Right kidney (tissue), 1 donor: Measurements from ENCODE around the gene PIGU.

Experiments
- DNase-seq: peaks from one replicate; pipeline ENCODE4 v3.0.0-alpha.2; 2016

The PIGU gene

GRCh38 chr20:34559311-34560140, 117.4 kb downstream of the PIGU start:
- peak; percentile 41 for DNase-seq

GRCh38 chr20:34558320-34559218, 118.3 kb downstream of the PIGU start, which contains the start of gene MAP1LC3A:
MAP1LC3A (plus strand) TSS chr20:34558718; CDS start chr20:34558869, 151 bp downstream.
- DNase-seq, result peak; percentile 91

- DNase-seq, result no peak
These were observed 119.0 kb downstream of the PIGU start for GRCh38 chr20:34557936-34558319.

GRCh38 chr20:34553366-34553867, 123.5 kb downstream of the PIGU start:
- DNase-seq, result no peak

- DNase-seq, result no peak
These were observed 124.3 kb downstream of the PIGU start for GRCh38 chr20:34552569-34552968.

- DNase-seq, result no peak
These were observed 127.0 kb downstream of the PIGU start for GRCh38 chr20:34549929-34550305.

- peak; percentile 50 for DNase-seq
These were observed 127.5 kb downstream of the PIGU start for GRCh38 chr20:34549291-34549928.

- DNase-seq, result no peak
These were observed 128.9 kb downstream of the PIGU start for GRCh38 chr20:34547844-34548613.

GRCh38 chr20:34546751-34547181, 130.1 kb downstream of the PIGU start:
- DNase-seq, result no peak

GRCh38 chr20:34544109-34544796, 132.6 kb downstream of the PIGU start:
- peak; percentile 52 for DNase-seq

- no peak for DNase-seq
These were observed 133.3 kb downstream of the PIGU start for GRCh38 chr20:34543463-34544056.

- DNase-seq, result no peak
These were observed 134.5 kb downstream of the PIGU start for GRCh38 chr20:34542439-34542838.

GRCh38 chr20:34541917-34542316, 135.0 kb downstream of the PIGU start:
- no peak for DNase-seq

GRCh38 chr20:34541264-34541901, 135.5 kb downstream of the PIGU start:
- no peak for DNase-seq

GRCh38 chr20:34540596-34541263, 136.2 kb downstream of the PIGU start:
- no peak for DNase-seq

- no peak for DNase-seq
These were observed 137.1 kb downstream of the PIGU start for GRCh38 chr20:34539756-34540155.

GRCh38 chr20:34538671-34539123, 138.2 kb downstream of the PIGU start:
- DNase-seq, result no peak

- DNase-seq, result no peak
These were observed 139.2 kb downstream of the PIGU start for GRCh38 chr20:34537651-34538050.

GRCh38 chr20:34536798-34537394, 140.0 kb downstream of the PIGU start:
- DNase-seq, result no peak
